Mucosa of rectum (tissue), 2 donors: ENCODE measurements around the gene EOMES.
A peak's percentile ranks its signal among the peaks of the same experiment; 100 is the strongest.

Experiments
- H3K27ac ChIP-seq, 2 donors: one replicate each; pipeline ENCODE4 v1.7.0; 2013; ENCODE audit warnings: inconsistent platforms in 2 of 2, low read depth in 2 of 2, low read length in 2 of 2
- H3K27me3 ChIP-seq, 2 donors: one replicate each; pipeline ENCODE4 v1.7.0; 2013; ENCODE audit warnings: low read length in 2 of 2; ENCODE audit not compliant: control insufficient read depth in 2 of 2, insufficient read depth in 2 of 2
- H3K36me3 ChIP-seq, 2 donors: one replicate each; pipeline ENCODE4 v1.7.0; 2013; ENCODE audit warnings: low read length in 2 of 2; ENCODE audit not compliant: control insufficient read depth in 2 of 2, insufficient read depth in 2 of 2
- H3K4me1 ChIP-seq, 2 donors: one replicate each; pipeline ENCODE4 v1.7.0; 2013; ENCODE audit warnings: low read length in 2 of 2, mild to moderate bottlenecking in 1 of 2; ENCODE audit not compliant: control insufficient read depth in 2 of 2, insufficient read depth in 2 of 2
- H3K4me3 ChIP-seq, 2 donors: one replicate each; pipeline ENCODE4 v1.7.0; 2013; ENCODE audit warnings: low read length in 2 of 2
- H3K9ac ChIP-seq, 2 donors: one replicate each; pipeline ENCODE4 v1.7.0; 2013; ENCODE audit warnings: low read length in 2 of 2, low read depth in 1 of 2, mild to moderate bottlenecking in 1 of 2
- H3K9me3 ChIP-seq, 2 donors: one replicate each; pipeline ENCODE4 v1.7.0; 2013; ENCODE audit warnings: low read length in 2 of 2; ENCODE audit not compliant: control insufficient read depth in 2 of 2
- donor health status: healthy.
- donor health status: Normal muscosa, but diverticular disease.

The EOMES gene

GRCh38 chr3:27730774-27731659 is 8.9 kb upstream of the EOMES start:
- no peak overlapping the region for H3K9ac ChIP-seq
- H3K27ac ChIP-seq: no peak overlapping the region
- H3K36me3 ChIP-seq: no peaks in the 10 kb centered on the region
- no peaks in the 10 kb centered on the region for H3K4me1 ChIP-seq
- H3K9me3 ChIP-seq: no peaks in the 10 kb centered on the region
- H3K27me3 ChIP-seq: peaks cover 49 to 51% of the 10 kb centered on the region in 2 donors
- no peak overlapping the region for H3K4me3 ChIP-seq

- no peak overlapping the region for H3K4me3 ChIP-seq
- no peaks in the 10 kb centered on the region for H3K4me1 ChIP-seq
- no peak overlapping the region for H3K27ac ChIP-seq
- H3K36me3 ChIP-seq: no peaks in the 10 kb centered on the region
- no peak overlapping the region for H3K9ac ChIP-seq
- H3K9me3 ChIP-seq: no peaks in the 10 kb centered on the region
- H3K27me3 ChIP-seq: peaks cover 55 to 57% of the 10 kb centered on the region in 2 donors
Measured at GRCh38 chr3:27729748-27730611, 7.9 kb upstream of the EOMES start.

DNA sequence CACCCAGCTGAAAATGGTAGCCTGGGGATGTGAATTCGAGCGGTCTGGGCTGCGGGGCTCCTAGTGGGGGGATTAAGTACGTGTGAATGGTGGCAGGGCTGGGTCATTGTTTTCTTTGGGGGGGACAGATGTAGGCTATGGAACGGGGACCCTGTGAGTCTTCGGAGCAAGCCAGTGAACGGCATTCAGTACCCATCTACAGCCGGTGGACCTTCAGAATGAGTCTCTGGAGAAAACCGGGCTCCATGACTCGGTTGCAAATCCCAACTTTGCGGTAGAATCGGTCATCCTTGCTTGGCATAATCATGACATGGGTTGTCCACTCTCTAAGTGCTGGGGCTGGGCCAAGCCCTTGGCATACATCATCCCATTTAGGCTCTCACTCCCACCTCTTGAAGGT is 7.2 kb upstream of the EOMES start:
- H3K27me3 ChIP-seq: peaks cover 58 to 59% of the 10 kb centered on the region in 2 donors
- no peak overlapping the region for H3K4me3 ChIP-seq
- H3K27ac ChIP-seq: no peak overlapping the region
- no peaks in the 10 kb centered on the region for H3K4me1 ChIP-seq
- H3K36me3 ChIP-seq: no peaks in the 10 kb centered on the region
- no peaks in the 10 kb centered on the region for H3K9me3 ChIP-seq
- no peak overlapping the region for H3K9ac ChIP-seq

DNA sequence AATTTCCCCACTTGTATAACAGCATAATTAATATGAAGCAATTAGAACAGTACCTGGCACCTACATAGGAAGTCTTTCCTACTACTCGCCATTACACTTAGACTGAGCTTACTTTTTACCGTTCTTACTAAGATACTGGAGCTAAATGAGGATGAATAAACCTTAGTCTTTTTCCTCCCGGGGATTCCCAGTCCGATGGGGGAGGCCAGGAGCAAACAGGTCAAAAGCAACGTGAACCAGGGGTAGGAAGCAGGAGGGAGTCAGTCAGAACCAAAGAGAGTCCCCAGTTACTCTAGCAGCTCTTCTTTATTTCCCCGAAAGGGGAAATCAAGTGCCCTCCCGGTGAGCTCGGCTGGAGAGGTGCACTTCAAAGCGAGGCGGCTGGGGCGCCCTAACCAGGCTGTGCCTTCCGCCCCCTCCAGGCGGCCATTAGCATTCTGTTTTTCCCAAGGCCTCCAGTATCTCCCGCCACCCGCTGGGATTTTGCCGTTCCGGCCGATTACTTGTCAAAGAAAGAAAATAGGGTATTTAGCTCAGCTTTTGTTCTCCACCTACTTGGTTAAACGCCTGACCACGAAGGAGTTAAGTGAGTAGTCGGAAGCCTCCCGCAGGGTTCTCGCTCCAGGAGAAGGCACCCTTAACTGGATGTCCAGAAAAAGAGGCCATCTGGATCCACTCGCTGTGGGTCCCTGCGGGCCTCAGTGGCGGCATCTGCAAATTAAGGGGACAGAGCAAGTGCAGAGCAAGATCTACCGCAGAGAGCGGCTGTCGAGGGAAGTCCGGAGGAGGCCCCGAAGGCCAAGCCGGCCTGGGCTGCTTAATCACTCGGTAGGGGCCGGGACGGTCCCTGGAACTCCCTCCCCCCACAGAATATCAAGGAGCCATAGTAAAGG is 6.3 kb upstream of the EOMES start:
- Histone ChIP-seq H3K4me1 (no peaks in the 10 kb centered on the region), H3K27me3 (peaks cover 66% of the 10 kb centered on the region in 2 donors), H3K9ac (no peak overlapping the region), H3K4me3 (no peak overlapping the region), H3K9me3 (no peaks in the 10 kb centered on the region), H3K27ac (no peak overlapping the region), H3K36me3 (no peaks in the 10 kb centered on the region)

DNA sequence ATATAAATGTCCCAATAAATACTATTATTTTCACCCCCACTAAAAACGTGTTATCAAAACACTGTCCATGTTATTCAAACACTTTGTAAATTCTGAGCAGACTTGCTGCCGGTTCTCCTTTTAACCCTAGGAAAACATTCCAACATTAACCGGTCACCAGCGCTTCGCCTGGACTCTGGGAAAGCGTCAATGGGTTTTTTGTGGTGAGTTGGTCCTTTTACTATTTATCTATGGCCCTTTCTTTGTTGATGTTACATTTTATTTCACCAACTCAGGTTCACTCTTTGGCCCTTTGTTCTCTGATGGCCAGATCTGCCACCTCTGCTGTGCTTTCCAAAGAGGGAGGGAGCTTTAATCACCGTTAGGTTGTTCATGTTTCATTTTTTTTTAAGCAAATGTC is 4.1 kb upstream of the EOMES start:
- Histone ChIP-seq H3K27ac (no peak overlapping the region), H3K9ac (no peak overlapping the region), H3K27me3 (peaks cover 64 to 75% of the 10 kb centered on the region in 2 donors), H3K4me1 (peaks cover 6 to 11% of the 10 kb centered on the region in 2 donors), H3K9me3 (no peaks in the 10 kb centered on the region), H3K4me3 (no peak overlapping the region), H3K36me3 (no peaks in the 10 kb centered on the region)

DNA sequence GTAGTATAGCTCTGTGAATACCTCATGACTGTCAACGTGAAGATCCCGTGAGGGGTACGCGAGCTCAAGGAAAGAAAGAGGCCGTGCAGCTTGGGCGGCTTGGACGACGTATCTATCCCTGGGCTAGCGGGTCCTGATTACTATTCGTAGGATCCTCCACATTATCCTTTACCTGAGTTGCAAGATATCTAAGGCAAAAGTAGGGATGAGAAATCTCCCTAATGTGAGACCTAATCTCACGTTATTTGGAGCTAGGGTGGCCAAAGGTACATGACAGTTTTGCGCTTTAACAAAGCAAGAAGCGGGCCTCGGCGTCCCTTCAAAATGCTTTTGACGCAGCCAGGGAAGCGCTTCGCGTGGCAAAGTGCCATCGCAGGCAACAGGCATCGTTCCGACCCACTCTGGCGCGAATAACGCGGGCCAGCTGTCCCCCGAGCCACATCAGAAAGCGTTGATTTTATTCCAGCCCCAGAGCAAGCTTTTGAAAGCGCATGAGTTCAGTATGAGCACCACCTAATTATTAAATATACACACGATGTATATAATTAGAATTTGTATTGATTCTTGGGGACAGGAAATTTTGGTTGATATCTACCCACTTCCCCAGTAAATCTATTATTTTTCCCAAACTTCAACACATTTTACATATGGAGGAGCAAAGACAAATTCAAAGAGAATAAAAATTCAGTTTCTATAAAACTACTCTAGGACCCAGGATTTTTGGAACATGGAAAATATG is 2.5 kb upstream of the EOMES start:
- Histone ChIP-seq H3K27me3 (peaks cover 64 to 71% of the 10 kb centered on the region in 2 donors), H3K9ac (no peak overlapping the region), H3K27ac (no peak overlapping the region), H3K9me3 (no peaks in the 10 kb centered on the region), H3K36me3 (no peaks in the 10 kb centered on the region), H3K4me1 (peaks cover 8 to 11% of the 10 kb centered on the region in 2 donors), H3K4me3 (no peak overlapping the region)

DNA sequence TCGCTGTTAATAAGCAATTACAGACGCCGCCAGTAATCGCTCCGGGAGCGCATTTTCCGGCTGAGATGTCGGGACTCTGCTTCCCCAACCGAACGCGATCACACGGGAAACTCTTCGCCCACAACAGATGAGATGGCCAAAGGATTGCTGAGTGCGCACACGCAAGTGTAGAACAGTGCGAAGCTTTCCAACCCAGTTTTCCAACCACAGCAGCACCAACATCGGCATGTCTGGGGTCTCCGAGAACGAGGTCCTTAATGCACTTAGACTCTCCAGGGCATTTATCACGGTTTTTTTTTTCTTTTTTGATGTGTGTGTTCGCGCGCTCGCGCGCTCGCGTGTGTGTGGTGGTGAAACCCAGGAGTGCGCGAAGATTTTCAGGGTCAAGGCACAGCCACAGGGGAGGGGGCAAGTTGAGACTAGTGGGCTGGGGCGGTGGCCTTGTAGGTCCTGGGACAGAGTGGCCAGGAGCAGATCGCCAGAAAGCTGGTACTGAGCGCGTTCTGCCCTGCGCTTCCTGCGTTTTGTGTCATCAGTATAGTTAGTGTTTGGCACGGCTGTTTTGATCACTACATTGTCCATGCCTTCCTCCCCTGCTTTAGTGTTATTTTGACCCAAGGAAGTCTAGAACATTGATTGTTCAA is 1.8 kb upstream of the EOMES start:
- H3K9ac ChIP-seq: no peak overlapping the region
- peaks cover 8 to 11% of the 10 kb centered on the region in 2 donors for H3K4me1 ChIP-seq
- no peaks in the 10 kb centered on the region for H3K9me3 ChIP-seq
- H3K27me3 ChIP-seq: peaks cover 60 to 69% of the 10 kb centered on the region in 2 donors
- no peak overlapping the region for H3K27ac ChIP-seq
- peak overlapping the region in 1 of 2 donors; percentile 29 for H3K4me3 ChIP-seq
- H3K36me3 ChIP-seq: no peaks in the 10 kb centered on the region

DNA sequence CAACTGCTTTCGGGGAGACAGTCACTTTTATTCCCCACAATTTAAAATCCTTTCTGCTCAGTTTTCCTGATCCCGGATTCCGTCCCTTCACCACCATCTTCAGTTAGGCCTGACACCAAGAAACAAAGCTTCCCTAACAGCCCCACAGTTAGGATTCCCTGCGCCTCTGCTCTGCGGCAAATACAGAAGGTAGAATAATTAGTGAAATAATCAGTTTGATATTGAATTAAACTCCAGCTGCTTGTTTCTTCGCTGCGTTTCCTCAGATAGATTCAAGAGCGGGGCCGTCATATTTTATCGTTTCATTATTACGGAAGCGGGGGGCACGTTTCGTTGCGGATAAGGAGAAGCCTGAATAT is 1.3 kb upstream of the EOMES start:
- no peak overlapping the region for H3K27ac ChIP-seq
- H3K9me3 ChIP-seq: no peaks in the 10 kb centered on the region
- H3K27me3 ChIP-seq: peaks cover 55 to 68% of the 10 kb centered on the region in 2 donors
- no peak overlapping the region for H3K9ac ChIP-seq
- no peaks in the 10 kb centered on the region for H3K36me3 ChIP-seq
- peak overlapping the region in 1 of 2 donors; percentile 29 for H3K4me3 ChIP-seq
- peaks cover 8 to 11% of the 10 kb centered on the region in 2 donors for H3K4me1 ChIP-seq

DNA sequence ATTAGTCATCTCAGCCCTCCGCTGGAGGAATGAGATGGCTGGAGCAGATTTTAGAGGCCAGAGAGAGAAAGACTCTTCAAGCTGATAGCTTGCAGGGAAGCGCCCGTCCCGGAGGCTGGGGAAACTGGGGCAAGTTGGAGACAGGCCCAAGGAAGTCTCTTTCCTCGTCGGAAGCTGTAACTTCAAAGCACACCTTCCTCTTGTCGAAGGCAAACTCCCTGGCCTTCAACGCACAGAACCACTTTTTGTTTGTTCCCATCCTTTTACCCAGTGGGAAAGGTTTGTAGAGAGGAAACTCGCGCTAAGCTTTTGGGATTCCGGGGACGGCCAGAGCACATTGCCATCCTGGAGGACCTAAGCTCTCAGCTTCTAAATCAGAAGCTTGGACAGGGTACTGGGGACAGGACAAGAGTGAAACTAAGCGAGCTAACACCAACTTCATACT is 900 bp upstream of the EOMES start:
- Histone ChIP-seq H3K27ac (no peak overlapping the region), H3K4me3 (peak overlapping the region in 1 of 2 donors; percentile 0), H3K9me3 (no peaks in the 10 kb centered on the region), H3K9ac (no peak overlapping the region), H3K4me1 (peaks cover 8 to 11% of the 10 kb centered on the region in 2 donors), H3K36me3 (no peaks in the 10 kb centered on the region), H3K27me3 (peaks cover 51 to 66% of the 10 kb centered on the region in 2 donors)
